ENCODE measurements around the gene HUWE1.

DNA sequence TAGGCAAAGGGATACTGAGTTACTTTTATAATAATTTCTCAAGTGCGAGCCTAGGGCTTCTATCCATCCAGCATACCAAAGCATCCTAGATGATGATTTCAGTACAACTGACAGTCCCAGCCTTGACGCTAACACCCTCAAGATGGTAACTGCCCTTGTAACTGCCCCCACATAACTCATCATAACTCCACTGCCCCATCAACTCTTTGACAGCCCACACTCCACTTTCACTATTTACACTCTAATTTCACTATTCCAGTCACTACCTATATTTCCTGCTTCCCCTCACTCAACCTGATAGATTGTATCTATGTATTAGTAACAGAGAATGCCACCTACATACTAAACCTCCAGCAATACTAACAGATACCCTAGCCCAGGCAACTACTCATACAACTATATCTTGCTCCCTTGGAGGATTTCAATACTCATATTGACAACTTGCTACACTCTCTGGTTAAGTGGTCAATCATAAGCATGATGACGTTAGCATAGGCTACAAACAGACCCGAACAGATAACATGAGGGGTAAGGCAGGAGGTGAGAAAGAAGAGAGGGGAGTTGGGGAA, 65.0 kb downstream of the HUWE1 start:
- TF ChIP-seq POLR2A (IDR thresholded peaks at IDR 0.05; ENCODE audit: low read length) (no peak), GATA1 (IDR thresholded peaks at IDR 0.05; ENCODE audit: low read depth, low read length) (no peak)
